Neural progenitor cell (in vitro differentiated cells): ENCODE data around the gene EIF1AY.

Experiments
- CTCF ChIP-seq: fragments of 200-600 bp; sonication (generic); IDR thresholded peaks from 2 replicates; pipeline ENCODE4 v1.5.1; 2017; ENCODE audit warnings: antibody characterized with exemption, mild to moderate bottlenecking
- EZH2 ChIP-seq: fragments of 200-600 bp; sonication (generic); IDR thresholded peaks from 2 replicates; pipeline ENCODE4 v1.6.1; 2017; ENCODE audit warnings: antibody characterized with exemption, mild to moderate bottlenecking, moderate library complexity
- EZH2phosphoT487 ChIP-seq: fragments of 200-600 bp; sonication (generic); IDR thresholded peaks from 2 replicates; pipeline ENCODE4 v1.6.1; 2017; ENCODE audit warnings: antibody characterized with exemption

GRCh38 chrY:20551840-20552239, 23.7 kb upstream of the EIF1AY start:
- TF ChIP-seq CTCF (no peak), EZH2 (no peak), EZH2phosphoT487 (no peak)
